B cell (primary cell): ENCODE results near the gene CARD10. TPM values are rescaled to one million over a fixed set of nuclear protein-coding genes. Genes with fewer than 3 reads are reported as not detected.

Experiments used
- ATAC-seq: fragments of 200-7000 bp; cut with Tn5 transposase; one replicate; pipeline ENCODE4 v1.10.0; 2021; ENCODE audit warnings: low read depth, mild to moderate bottlenecking, moderate number of reproducible peaks, moderate library complexity
- CTCF ChIA-PET: fragments of 350-600 bp; sonication (Branson Sonifier 250); formaldehyde crosslinking; loops from one replicate; lab custom pipeline; 2021; ENCODE audit warnings: antibody characterized with exemption, inconsistent platforms; lab: Charles Lee
- POLR2A ChIA-PET: fragments of 350-600 bp; sonication (Branson Sonifier 250); formaldehyde crosslinking; loops from one replicate; lab custom pipeline; 2021; ENCODE audit warnings: antibody characterized with exemption; lab: Charles Lee
- DNase-seq: peaks from one replicate; pipeline ENCODE4 v3.0.0; 2013
- H2AFZ ChIP-seq: 2 replicates; pipeline ENCODE4 v1.6.1; 2012; ENCODE audit warnings: mild to moderate bottlenecking, low read depth, low read length; ENCODE audit not compliant: insufficient read depth, poor library complexity, severe bottlenecking
- H3K27ac ChIP-seq, 2 donors: 1 replicate in 1 of 2; 2 replicates in 1 of 2; pipeline ENCODE4 v1.5.1; 2012 to 2013; ENCODE audit warnings: low read length in 2 of 2, mild to moderate bottlenecking in 2 of 2, moderate library complexity in 1 of 2
- H3K27me3 ChIP-seq, 4 experiments: fragments of 200-600 bp in 1 of 4; sonication (generic) in 1 of 4; replicated peaks in 1 of 4; 1 replicate in 2 of 4; 2 replicates in 2 of 4; pipeline versions ENCODE4 v1.6.1 to v1.7.0; 2013 to 2016; ENCODE audit warnings: low read length in 3 of 4, mild to moderate bottlenecking in 2 of 4, mixed read lengths in 1 of 4, moderate library complexity in 1 of 4; ENCODE audit not compliant: insufficient read depth in 4 of 4, control insufficient read depth in 3 of 4; ENCODE audit errors: control extremely low read depth in 1 of 4
- H3K36me3 ChIP-seq, 2 experiments: replicated peaks in 1 of 2; 1 replicate in 1 of 2; 2 replicates in 1 of 2; pipeline versions ENCODE4 v1.6.1 to v1.7.1; 2013; ENCODE audit warnings: low read length in 1 of 2; ENCODE audit not compliant: insufficient read depth in 2 of 2, control insufficient read depth in 1 of 2; ENCODE audit errors: control extremely low read depth in 1 of 2, extremely low read depth in 1 of 2
- H3K4me1 ChIP-seq, 2 donors: fragments of 200-600 bp in 1 of 2; sonication (generic) in 1 of 2; 1 replicate in 1 of 2; 2 replicates in 1 of 2; pipeline versions ENCODE4 v1.5.1 to v1.6.1; 2013 to 2017; ENCODE audit warnings: low read length in 2 of 2; ENCODE audit not compliant: control insufficient read depth in 2 of 2, insufficient read depth in 2 of 2
- H3K4me2 ChIP-seq: replicated peaks from 2 replicates; pipeline ENCODE3; 2012; ENCODE audit warnings: mild to moderate bottlenecking, low read depth, low read length; ENCODE audit not compliant: poor library complexity, severe bottlenecking
- H3K4me3 ChIP-seq, 5 experiments: fragments of 200-600 bp in 1 of 5; sonication (generic) in 1 of 5; 1 replicate in 3 of 5; 2 replicates in 2 of 5; pipeline versions ENCODE4 v1.5.1 to v1.7.0; 2011 to 2016; ENCODE audit warnings: low read length in 4 of 5, mild to moderate bottlenecking in 4 of 5, low read depth in 2 of 5, control low read depth in 1 of 5, moderate library complexity in 1 of 5; ENCODE audit not compliant: insufficient read depth in 1 of 5; ENCODE audit errors: control extremely low read depth in 1 of 5, extremely low read depth in 1 of 5
- H3K79me2 ChIP-seq: fragments of 200-600 bp; sonication (generic); one replicate; pipeline ENCODE4 v1.6.0; 2016; ENCODE audit warnings: low read length; ENCODE audit not compliant: control insufficient read depth, insufficient read depth
- H3K9ac ChIP-seq: fragments of 200-600 bp; sonication (generic); 2 replicates; pipeline ENCODE4 v1.6.1; 2017; ENCODE audit warnings: mild to moderate bottlenecking, low read length, moderate library complexity
- H3K9me3 ChIP-seq, 3 donors: one replicate each; pipeline versions ENCODE4 v1.6.1 to v1.7.1; 2013; ENCODE audit warnings: low read length in 2 of 3; ENCODE audit not compliant: control insufficient read depth in 2 of 3, insufficient read depth in 1 of 3; ENCODE audit errors: control extremely low read depth in 1 of 3
- H4K20me1 ChIP-seq: 2 replicates; pipeline ENCODE4 v1.6.0; 2012; ENCODE audit warnings: mild to moderate bottlenecking, low read length; ENCODE audit not compliant: insufficient read depth, control insufficient read depth, poor library complexity, severe bottlenecking
- H3K27ac Mint-ChIP-seq: one replicate; pipeline ENCODE4 v1.8.0; 2021; ENCODE audit warnings: mixed read lengths
- H3K27me3 Mint-ChIP-seq: one replicate; pipeline ENCODE4 v1.8.0; 2021; ENCODE audit warnings: mixed read lengths
- H3K4me1 Mint-ChIP-seq: one replicate; pipeline ENCODE4 v1.8.0; 2021; ENCODE audit warnings: mixed read lengths
- H3K4me3 Mint-ChIP-seq: one replicate; pipeline ENCODE4 v1.8.0; 2021; ENCODE audit warnings: mixed read lengths
- H3K9me3 Mint-ChIP-seq: one replicate; pipeline ENCODE4 v1.8.0; 2022; ENCODE audit warnings: mixed read lengths; ENCODE audit not compliant: insufficient read depth
- EZH2 ChIP-seq: IDR thresholded peaks from 2 replicates; pipeline ENCODE4 v1.6.1; 2012; ENCODE audit warnings: borderline replicate concordance, low read depth, mild to moderate bottlenecking, moderate library complexity, low read length; ENCODE audit not compliant: insufficient read depth, poor library complexity, severe bottlenecking
- WGBS: methylation state at CpG from one replicate; pipeline ENCODE4 v1.1.5; 2013; ENCODE audit warnings: missing lambda C conversion rate; ENCODE audit not compliant: insufficient coverage; 5-methylcytosine and 5-hydroxymethylcytosine counted together
- intact Hi-C: fragments of 100-400 bp; cut with micrococcal nuclease; formaldehyde crosslinking; loops from one replicate; pipeline ENCODE4 v1.10.0; 2022
- polyA plus RNA-seq: library from polyadenylated mRNA; depleted of rRNA; stranded (reverse); fragments of >200 nt; gene quantifications from 2 replicates; pipeline ENCODE4 v1.2.3, GENCODE V29; 2012
- total RNA-seq, 2 donors: library from RNA; stranded (reverse); fragments of 120-200 nt in 1 of 2; gene quantifications; 1 replicate in 1 of 2; 2 replicates in 1 of 2; pipeline versions ENCODE4 v1.2.3 to v1.2.4, GENCODE V29; 2013 to 2022
- TF ChIP-seq, protein P1 (sequence below): fragments of 200-600 bp; IDR thresholded peaks from one replicate; pipeline ENCODE4 v1.8.0; 2022; ENCODE audit warnings: antibody characterized with exemption, mild to moderate bottlenecking

The CARD10 gene
- total and polyA plus RNA-seq, 2 donors (not counting 1 experiment from before 2014, with no cell fraction given), result not detected

DNA sequence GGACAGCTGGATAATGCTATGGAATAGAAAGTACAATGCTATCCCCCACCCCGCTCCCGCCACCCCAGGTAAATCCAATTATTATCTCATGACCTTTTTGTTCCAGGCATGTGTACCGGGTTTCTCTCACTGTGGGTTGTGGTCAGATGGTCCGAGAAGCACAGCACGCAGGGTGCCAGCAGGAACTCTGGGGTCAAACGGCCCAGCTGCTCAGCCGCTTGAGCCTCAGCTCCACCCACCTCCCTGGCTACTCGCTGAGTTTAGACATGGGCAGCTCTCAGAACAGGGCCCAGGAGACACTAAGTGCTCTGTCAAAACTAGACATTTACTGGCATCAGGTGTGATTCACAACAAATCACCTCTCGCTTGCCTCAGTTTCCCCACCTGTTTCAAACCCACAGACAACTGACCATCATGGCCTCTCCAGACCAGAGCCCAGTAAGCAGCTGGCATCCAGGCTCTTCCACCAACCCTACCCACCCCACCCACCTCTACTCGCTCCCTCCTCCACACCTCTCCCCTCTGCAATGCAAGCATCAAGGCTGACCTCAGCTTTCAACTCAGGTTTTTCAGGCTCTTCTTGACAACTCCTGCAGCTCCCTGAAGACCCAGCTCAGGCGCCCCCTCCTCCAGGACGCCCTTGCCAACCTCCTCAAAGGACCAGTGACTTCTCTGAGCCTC is 20.0 kb downstream of the CARD10 start:
- Mint-ChIP-seq H3K4me1 (no peaks in the 10 kb centered on the region), H3K9me3 (no peaks in the 10 kb centered on the region), H3K4me3 (no peak overlapping the region), H3K27ac (no peak overlapping the region), H3K27me3 (peaks cover 20% of the 10 kb centered on the region)
- Histone ChIP-seq H3K79me2 (no peaks in the 10 kb centered on the region), H3K36me3 (no peaks in the 10 kb centered on the region), H3K4me3 (no peak overlapping the region), H3K27ac (no peak overlapping the region), H3K4me2 (no peak overlapping the region), H2AFZ (no peak overlapping the region), H3K9ac (no peak overlapping the region), H3K9me3 (no peaks in the 10 kb centered on the region), H3K27me3 (peaks cover 0 to 28% (median 1%) of the 10 kb centered on the region in 4 experiments), H4K20me1 (no peaks in the 10 kb centered on the region), H3K4me1 (peaks cover 0 to 7% of the 10 kb centered on the region in 2 donors)
- CTCF ChIA-PET, result interaction anchor here (0.9 to 9.6 kb wide), 8 partner anchors 13 to 239 kb away, joined by 3 to 103 read pairs (median 4); partner anchors contain the start of gene MFNG
- WGBS, result 87% methylated on average over 12 of the region's 12 CpGs
- DNase-seq (no peak), ATAC-seq (no peak)
- TF ChIP-seq, protein P1, sequence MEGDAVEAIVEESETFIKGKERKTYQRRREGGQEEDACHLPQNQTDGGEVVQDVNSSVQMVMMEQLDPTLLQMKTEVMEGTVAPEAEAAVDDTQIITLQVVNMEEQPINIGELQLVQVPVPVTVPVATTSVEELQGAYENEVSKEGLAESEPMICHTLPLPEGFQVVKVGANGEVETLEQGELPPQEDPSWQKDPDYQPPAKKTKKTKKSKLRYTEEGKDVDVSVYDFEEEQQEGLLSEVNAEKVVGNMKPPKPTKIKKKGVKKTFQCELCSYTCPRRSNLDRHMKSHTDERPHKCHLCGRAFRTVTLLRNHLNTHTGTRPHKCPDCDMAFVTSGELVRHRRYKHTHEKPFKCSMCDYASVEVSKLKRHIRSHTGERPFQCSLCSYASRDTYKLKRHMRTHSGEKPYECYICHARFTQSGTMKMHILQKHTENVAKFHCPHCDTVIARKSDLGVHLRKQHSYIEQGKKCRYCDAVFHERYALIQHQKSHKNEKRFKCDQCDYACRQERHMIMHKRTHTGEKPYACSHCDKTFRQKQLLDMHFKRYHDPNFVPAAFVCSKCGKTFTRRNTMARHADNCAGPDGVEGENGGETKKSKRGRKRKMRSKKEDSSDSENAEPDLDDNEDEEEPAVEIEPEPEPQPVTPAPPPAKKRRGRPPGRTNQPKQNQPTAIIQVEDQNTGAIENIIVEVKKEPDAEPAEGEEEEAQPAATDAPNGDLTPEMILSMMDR, result no peak
- no peak for TF ChIP-seq EZH2
- intact Hi-C loops, result loop anchor here (5.0 kb wide), 1 partner anchor 232 kb away; no protein-coding TSS in a partner anchor
- POLR2A ChIA-PET, result no interaction called here
